ENCODE data around the gene SMPD3. TPM values are rescaled to one million over a fixed set of nuclear protein-coding genes. Genes with fewer than 3 reads are reported as not detected.

Gene SMPD3
- total and polyA plus RNA-seq, 2 experiments from 2014 or later = 0.57 to 0.83 TPM

DNA sequence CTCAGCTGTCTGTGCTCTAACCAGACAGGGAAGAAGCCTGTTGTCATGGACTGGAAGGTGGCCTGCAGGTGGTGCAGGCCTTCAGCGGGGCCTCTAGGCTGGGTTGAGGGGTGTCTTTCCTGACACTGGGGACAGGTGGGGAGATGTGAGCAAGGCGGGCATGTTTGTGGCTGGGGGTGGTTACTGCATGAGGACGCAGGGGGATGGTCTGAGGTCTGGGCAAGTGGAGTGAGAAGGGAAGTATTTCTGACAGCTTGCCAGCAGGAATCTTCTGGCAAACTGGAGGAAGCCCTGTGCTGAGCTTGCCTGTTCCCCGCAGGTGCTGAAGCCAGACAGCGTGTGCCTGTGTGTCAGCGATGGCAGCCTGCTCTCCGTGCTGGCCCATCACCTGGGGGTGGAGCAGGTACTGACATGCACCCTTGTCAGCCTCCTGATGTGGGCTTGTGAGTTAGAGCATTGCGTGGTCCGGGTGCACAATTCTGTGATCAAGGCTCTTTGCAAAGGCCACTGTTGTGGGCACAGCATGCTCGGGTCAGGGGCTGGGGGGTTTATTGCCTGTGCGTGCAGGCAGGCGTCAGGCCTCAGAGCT lies 101.3 kb downstream of the SMPD3 start:
- H4K20me1 ChIP-seq (replicated peaks; ENCODE audit: insufficient read depth) = no peaks in the 10 kb centered on the region; the same call in 1 of the 2 replicates
- peaks cover 8% of the 10 kb centered on the region; the same call in 1 of the 2 replicates for H3F3A ChIP-seq (replicated peaks; ENCODE audit: low read depth)
- H3K4me1 ChIP-seq (ENCODE audit: insufficient read depth) = no peaks in the 10 kb centered on the region; the same call in 1 of the 2 replicates
- no peaks in the 10 kb centered on the region for H3K4me1 Mint-ChIP-seq
- no peaks in the 10 kb centered on the region for H3K9me3 Mint-ChIP-seq
- peaks cover 3% of the 10 kb centered on the region for H3K27me3 Mint-ChIP-seq (ENCODE audit: insufficient read depth, low read depth, poor library complexity)
- H3K79me2 ChIP-seq (replicated peaks; ENCODE audit: insufficient read depth) = no peaks in the 10 kb centered on the region
- peaks cover 5% of the 10 kb centered on the region; the same call in 1 of the 2 replicates for H3K36me3 ChIP-seq (ENCODE audit: insufficient read depth)
- TF ChIP-seq POLR2AphosphoS5 (IDR thresholded peaks at IDR 0.05; ENCODE audit: low read depth) = no peak
- no peak for TF ChIP-seq ZNF114 (CRISPR knock-in tag; IDR thresholded peaks at IDR 0.05)
- TF ChIP-seq EZH2 (IDR thresholded peaks at IDR 0.05; ENCODE audit: low read depth, unreplicated experiment) = no peak
- no peak for TF ChIP-seq REST (IDR thresholded peaks at IDR 0.05; ENCODE audit: unreplicated experiment)
- no peak for TF ChIP-seq ZNF462 (CRISPR knock-in tag; IDR thresholded peaks at IDR 0.05)
- no peak for TF ChIP-seq EZH2phosphoT487 (IDR thresholded peaks at IDR 0.05; ENCODE audit: unreplicated experiment)
- no peak for TF ChIP-seq NANOG (IDR thresholded peaks at IDR 0.05; ENCODE audit: borderline replicate concordance)
- TF ChIP-seq, protein P1, sequence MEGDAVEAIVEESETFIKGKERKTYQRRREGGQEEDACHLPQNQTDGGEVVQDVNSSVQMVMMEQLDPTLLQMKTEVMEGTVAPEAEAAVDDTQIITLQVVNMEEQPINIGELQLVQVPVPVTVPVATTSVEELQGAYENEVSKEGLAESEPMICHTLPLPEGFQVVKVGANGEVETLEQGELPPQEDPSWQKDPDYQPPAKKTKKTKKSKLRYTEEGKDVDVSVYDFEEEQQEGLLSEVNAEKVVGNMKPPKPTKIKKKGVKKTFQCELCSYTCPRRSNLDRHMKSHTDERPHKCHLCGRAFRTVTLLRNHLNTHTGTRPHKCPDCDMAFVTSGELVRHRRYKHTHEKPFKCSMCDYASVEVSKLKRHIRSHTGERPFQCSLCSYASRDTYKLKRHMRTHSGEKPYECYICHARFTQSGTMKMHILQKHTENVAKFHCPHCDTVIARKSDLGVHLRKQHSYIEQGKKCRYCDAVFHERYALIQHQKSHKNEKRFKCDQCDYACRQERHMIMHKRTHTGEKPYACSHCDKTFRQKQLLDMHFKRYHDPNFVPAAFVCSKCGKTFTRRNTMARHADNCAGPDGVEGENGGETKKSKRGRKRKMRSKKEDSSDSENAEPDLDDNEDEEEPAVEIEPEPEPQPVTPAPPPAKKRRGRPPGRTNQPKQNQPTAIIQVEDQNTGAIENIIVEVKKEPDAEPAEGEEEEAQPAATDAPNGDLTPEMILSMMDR (conservative IDR thresholded peaks at IDR 0.05; ENCODE audit: low read depth in 2 of 2) = no peak
- TF ChIP-seq CREB1 (CRISPR knock-in tag; IDR thresholded peaks at IDR 0.05; ENCODE audit: low read depth) = no peak
- no peak for TF ChIP-seq ZNF331 (CRISPR knock-in tag; IDR thresholded peaks at IDR 0.05; ENCODE audit: low read depth)
- TF ChIP-seq STAT1 (IDR thresholded peaks at IDR 0.05; ENCODE audit: unreplicated experiment) = no peak
- TF ChIP-seq JUNB (IDR thresholded peaks at IDR 0.05; ENCODE audit: unreplicated experiment) = no peak
- TF ChIP-seq, protein P2, sequence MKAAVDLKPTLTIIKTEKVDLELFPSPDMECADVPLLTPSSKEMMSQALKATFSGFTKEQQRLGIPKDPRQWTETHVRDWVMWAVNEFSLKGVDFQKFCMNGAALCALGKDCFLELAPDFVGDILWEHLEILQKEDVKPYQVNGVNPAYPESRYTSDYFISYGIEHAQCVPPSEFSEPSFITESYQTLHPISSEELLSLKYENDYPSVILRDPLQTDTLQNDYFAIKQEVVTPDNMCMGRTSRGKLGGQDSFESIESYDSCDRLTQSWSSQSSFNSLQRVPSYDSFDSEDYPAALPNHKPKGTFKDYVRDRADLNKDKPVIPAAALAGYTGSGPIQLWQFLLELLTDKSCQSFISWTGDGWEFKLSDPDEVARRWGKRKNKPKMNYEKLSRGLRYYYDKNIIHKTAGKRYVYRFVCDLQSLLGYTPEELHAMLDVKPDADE (IDR thresholded peaks at IDR 0.05) = no peak
- H2AFZ ChIP-seq = no peak overlapping the region
- H3K4me3 Mint-ChIP-seq = no peak overlapping the region
- H3K36me3 Mint-ChIP-seq (ENCODE audit: low read depth) = peaks cover 59% of the 10 kb centered on the region
- no peak overlapping the region for H3K27ac ChIP-seq (ENCODE audit: low read depth)
- no peaks in the 10 kb centered on the region for H3K27me3 ChIP-seq (ENCODE audit: insufficient read depth)
- no peak overlapping the region for H3K4me2 ChIP-seq
- no peaks in the 10 kb centered on the region for H3K9me2 ChIP-seq (ENCODE audit: insufficient read depth)
- DNase-seq (ENCODE audit: low spot score) = no peak
- no peak for ATAC-seq
- no peak overlapping the region for H3K27ac Mint-ChIP-seq
- no peak overlapping the region for H3K4me3 ChIP-seq
